H1 (cell line): Measurements from ENCODE around the gene CACNA1E. TPM values are rescaled to one million over a fixed set of nuclear protein-coding genes. Genes with fewer than 3 reads are reported as not detected.

Source experiments
- CTCF ChIA-PET: fragments of 300-600 bp; sonication (Branson Sonifier 250); formaldehyde crosslinking; loops from one replicate; lab custom pipeline; 2021; ENCODE audit not compliant: partially characterized antibody; lab: Charles Lee
- POLR2A ChIA-PET: fragments of 300-600 bp; sonication (Branson Sonifier 250); formaldehyde crosslinking; loops from one replicate; lab custom pipeline; 2021; ENCODE audit warnings: inconsistent platforms; ENCODE audit not compliant: partially characterized antibody; lab: Charles Lee
- DNase-seq, 2 experiments: peaks; one replicate each; pipeline versions ENCODE4 v3.0.0 to v3.0.0-alpha.2; 2010 to 2022; ENCODE audit warnings: low spot score in 2 of 2, low read depth in 1 of 2, mixed read lengths in 1 of 2
- FAIRE-seq: peaks from 2 replicates; lab custom pipeline; 2011; peaks lifted over from hg19 to GRCh38; lab: Jason Lieb, UNC
- H2AFZ ChIP-seq: 2 replicates; pipeline ENCODE4 v1.8.1; 2012; ENCODE audit warnings: low read length, inconsistent platforms
- H2AK5ac ChIP-seq: 2 replicates; pipeline ENCODE4 v1.6.1; 2013; ENCODE audit warnings: low read depth, low read length
- H2BK120ac ChIP-seq: replicated peaks from 2 replicates; pipeline ENCODE3; 2013; ENCODE audit warnings: low read depth, low read length, inconsistent platforms
- H2BK12ac ChIP-seq: 2 replicates; pipeline ENCODE4 v1.6.1; 2013; ENCODE audit warnings: low read depth, low read length
- H2BK15ac ChIP-seq: 2 replicates; pipeline ENCODE4 v1.6.1; 2013; ENCODE audit warnings: low read length
- H2BK20ac ChIP-seq: 2 replicates; pipeline ENCODE4 v1.6.1; 2013; ENCODE audit warnings: low read length
- H2BK5ac ChIP-seq: 2 replicates; pipeline ENCODE4 v1.6.1; 2013; ENCODE audit warnings: low read depth, low read length
- H3K14ac ChIP-seq: 2 replicates; pipeline ENCODE4 v1.6.1; 2013; ENCODE audit warnings: inconsistent platforms; ENCODE audit not compliant: insufficient read length
- H3K18ac ChIP-seq: 2 replicates; pipeline ENCODE4 v1.6.1; 2013; ENCODE audit warnings: low read length; ENCODE audit errors: extremely low read depth
- H3K23ac ChIP-seq: 2 replicates; pipeline ENCODE4 v1.6.1; 2013; ENCODE audit warnings: inconsistent platforms; ENCODE audit not compliant: insufficient read length
- H3K23me2 ChIP-seq: 2 replicates; pipeline ENCODE4 v1.6.1; 2013; ENCODE audit warnings: low read depth, low read length
- H3K27ac ChIP-seq: 2 replicates; pipeline ENCODE4 v1.6.1; 2011; ENCODE audit warnings: low read depth, low read length, inconsistent platforms
- H3K27me3 ChIP-seq, 4 experiments: replicated peaks in 1 of 4; 1 replicate in 1 of 4; 2 replicates in 3 of 4; pipeline versions ENCODE4 v1.6.1 to v1.8.1; 2011 to 2013; ENCODE audit warnings: low read length in 3 of 4, mild to moderate bottlenecking in 3 of 4, inconsistent platforms in 2 of 4, mixed read lengths in 2 of 4, moderate library complexity in 1 of 4; ENCODE audit not compliant: control insufficient read depth in 3 of 4, insufficient read depth in 3 of 4; ENCODE audit errors: extremely low read depth in 1 of 4
- H3K36me3 ChIP-seq, 4 experiments: 2 replicates each; pipeline versions ENCODE4 v1.6.1 to v1.8.1; 2011 to 2013; ENCODE audit warnings: mild to moderate bottlenecking in 4 of 4, low read length in 3 of 4, moderate library complexity in 2 of 4, control low read depth in 1 of 4, inconsistent platforms in 1 of 4; ENCODE audit not compliant: insufficient read depth in 4 of 4, control insufficient read depth in 2 of 4
- H3K4ac ChIP-seq: replicated peaks from 2 replicates; pipeline ENCODE3; 2013; ENCODE audit warnings: low read length, low read depth, mixed read lengths, inconsistent platforms; ENCODE audit not compliant: insufficient read length
- H3K4me1 ChIP-seq, 4 experiments: replicated peaks in 1 of 4; 1 replicate in 1 of 4; 2 replicates in 3 of 4; pipeline versions ENCODE4 v1.6.1 to v1.8.1; 2011 to 2013; ENCODE audit warnings: low read length in 3 of 4, inconsistent platforms in 2 of 4, mixed read lengths in 1 of 4; ENCODE audit not compliant: insufficient read depth in 4 of 4, control insufficient read depth in 3 of 4
- H3K4me2 ChIP-seq, 2 experiments: 2 replicates each; pipeline versions ENCODE4 v1.6.1 to v1.8.1; 2011 to 2013; ENCODE audit warnings: low read depth in 2 of 2, low read length in 2 of 2, control low read depth in 1 of 2, inconsistent platforms in 1 of 2, mild to moderate bottlenecking in 1 of 2; ENCODE audit not compliant: insufficient read depth in 1 of 2
- H3K4me3 ChIP-seq, 4 experiments: fragments of 200-600, 300-600 bp in 1 of 4; sonication (generic), shearing (Covaris generic), sonication (Bioruptor Twin) in 1 of 4; 2 replicates each; pipeline versions ENCODE4 v1.5.1 to v1.8.1; 2011 to 2016; ENCODE audit warnings: low read length in 4 of 4, low read depth in 3 of 4, control low read depth in 2 of 4, inconsistent platforms in 2 of 4, mild to moderate bottlenecking in 2 of 4, mixed read lengths in 1 of 4, moderate library complexity in 1 of 4; ENCODE audit not compliant: insufficient read depth in 2 of 4; ENCODE audit errors: extremely low read depth in 1 of 4
- H3K56ac ChIP-seq: replicated peaks from 2 replicates; pipeline ENCODE3; 2013; ENCODE audit warnings: low read depth, mild to moderate bottlenecking, mixed read lengths, low read length, inconsistent platforms; ENCODE audit not compliant: insufficient read length
- H3K79me1 ChIP-seq: 2 replicates; pipeline ENCODE4 v1.6.1; 2013; ENCODE audit warnings: low read depth, low read length, control low read depth
- H3K79me2 ChIP-seq, 2 experiments: 2 replicates each; pipeline versions ENCODE4 v1.6.1 to v1.8.1; 2012 to 2013; ENCODE audit warnings: low read length in 2 of 2, mild to moderate bottlenecking in 2 of 2, inconsistent platforms in 1 of 2; ENCODE audit not compliant: insufficient read depth in 2 of 2, control insufficient read depth in 1 of 2
- H3K9ac ChIP-seq, 4 experiments: replicated peaks in 1 of 4; 1 replicate in 1 of 4; 2 replicates in 3 of 4; pipeline versions ENCODE4 v1.6.1 to v1.8.1; 2011 to 2013; ENCODE audit warnings: low read depth in 3 of 4, low read length in 3 of 4, control low read depth in 2 of 4, mild to moderate bottlenecking in 2 of 4, moderate library complexity in 2 of 4, inconsistent platforms in 1 of 4; ENCODE audit errors: extremely low read depth in 1 of 4
- H3K9me3 ChIP-seq, 2 experiments: 2 replicates each; pipeline versions ENCODE4 v1.6.1 to v1.8.1; 2012 to 2013; ENCODE audit warnings: mild to moderate bottlenecking in 2 of 2, moderate library complexity in 2 of 2, control low read depth in 1 of 2, inconsistent platforms in 1 of 2, low read depth in 1 of 2, low read length in 1 of 2, mixed read lengths in 1 of 2; ENCODE audit not compliant: insufficient read depth in 2 of 2
- H4K20me1 ChIP-seq, 2 experiments: replicated peaks in 1 of 2; 2 replicates each; pipeline versions ENCODE3 to v1.8.1; 2011 to 2013; ENCODE audit warnings: inconsistent platforms in 2 of 2, low read length in 2 of 2, mild to moderate bottlenecking in 1 of 2; ENCODE audit not compliant: insufficient read depth in 2 of 2, control insufficient read depth in 1 of 2
- H4K5ac ChIP-seq: 2 replicates; pipeline ENCODE4 v1.6.1; 2013; ENCODE audit warnings: low read length, low read depth, mixed read lengths, inconsistent platforms; ENCODE audit not compliant: insufficient read length
- H4K8ac ChIP-seq: 2 replicates; pipeline ENCODE4 v1.8.0; 2013; ENCODE audit warnings: mild to moderate bottlenecking, moderate library complexity, low read length, inconsistent platforms; ENCODE audit not compliant: insufficient read depth; ENCODE audit errors: extremely low read depth
- H4K91ac ChIP-seq: replicated peaks from 2 replicates; pipeline ENCODE3; 2013; ENCODE audit warnings: low read length, mixed read lengths, inconsistent platforms; ENCODE audit not compliant: insufficient read length
- ATF2 ChIP-seq: IDR thresholded peaks from 2 replicates; pipeline ENCODE4 v1.6.1; 2012; ENCODE audit warnings: low read length, inconsistent platforms
- BACH1 ChIP-seq: IDR thresholded peaks from 2 replicates; pipeline ENCODE4 v1.6.1; 2012; ENCODE audit warnings: low read length, improper control_type of control experiment
- CBX8 ChIP-seq: fragments of 300-800, 300-1000 bp; sonication (generic); IDR thresholded peaks from 2 replicates; pipeline ENCODE4 v1.7.1; 2016; ENCODE audit warnings: low read depth, low read length, borderline replicate concordance
- EP300 ChIP-seq, 2 experiments: IDR thresholded peaks; 1 replicate in 1 of 2; 2 replicates in 1 of 2; pipeline ENCODE4 v1.6.1; 2011 to 2012; ENCODE audit warnings: low read depth in 2 of 2, low read length in 2 of 2, mild to moderate bottlenecking in 2 of 2, borderline replicate concordance in 1 of 2, inconsistent platforms in 1 of 2, moderate library complexity in 1 of 2
- HDAC6 ChIP-seq: IDR thresholded peaks from one replicate; pipeline ENCODE4 v1.7.1; 2012; ENCODE audit warnings: low read depth, mild to moderate bottlenecking, inconsistent platforms, low read length, moderate library complexity
- MAFK ChIP-seq: IDR thresholded peaks from 2 replicates; pipeline ENCODE4 v1.6.1; 2012; ENCODE audit warnings: low read depth, mild to moderate bottlenecking, improper control_type of control experiment, low read length
- POLR2AphosphoS5 ChIP-seq: IDR thresholded peaks from 2 replicates; pipeline ENCODE4 v1.6.1; 2011; ENCODE audit warnings: low read depth, low read length
- RAD21 ChIP-seq, 2 experiments: IDR thresholded peaks in 1 of 2; conservative IDR thresholded peaks in 1 of 2; 2 replicates each; pipeline ENCODE4 v1.6.1; 2011; ENCODE audit warnings: low read depth in 2 of 2, low read length in 2 of 2, improper control_type of control experiment in 1 of 2, inconsistent platforms in 1 of 2, mild to moderate bottlenecking in 1 of 2, moderate library complexity in 1 of 2
- SIRT6 ChIP-seq: IDR thresholded peaks from one replicate; pipeline ENCODE4 v1.7.1; 2012; ENCODE audit warnings: low read length, inconsistent platforms
- WGBS, 2 experiments: shearing (Covaris generic) in 1 of 2; methylation state at CpG; one replicate each; pipeline versions ENCODE4 v1.1.6 to v1.1.7; 2013 to 2015; ENCODE audit warnings: low lambda C conversion rate in 2 of 2, mixed read lengths in 2 of 2, inconsistent platforms in 1 of 2, low coverage in 1 of 2, missing lambda C conversion rate in 1 of 2; ENCODE audit not compliant: insufficient replicate concordance in 2 of 2, insufficient coverage in 1 of 2, insufficient read length in 1 of 2; ENCODE audit errors: extremely low coverage in 1 of 2, missing lambda C conversion rate in 1 of 2; 5-methylcytosine and 5-hydroxymethylcytosine counted together
- polyA plus RNA-seq, 7 experiments: library from polyadenylated mRNA; depleted of rRNA in 3 of 7; stranded (reverse) in 5 of 7; unstranded in 2 of 7; fragments of >200 nt in 5 of 7; fragments of 200-250 nt in 2 of 7; gene quantifications; 1 replicate in 5 of 7; 2 replicates in 1 of 7; 4 replicates in 1 of 7; pipeline versions ENCODE4 v1.2.1 to v1.2.3, GENCODE V29; 2011 to 2013; ENCODE audit warnings: missing spikeins in 2 of 7, mixed read lengths in 2 of 7
- total RNA-seq: library from RNA; stranded (reverse); fragmentation: NEBNext Ultra II Directional; extraction: Animal tissue kit (Norgen Biotek cat#: 25700); gene quantifications from 2 replicates; pipeline ENCODE4 v1.2.1, GENCODE V29; 2021

Gene CACNA1E
- total and polyA plus RNA-seq, 2 of the 8 experiments (the other 6 are each of a cell fraction or from before 2014, with no cell fraction given): 0.98 to 1.3 TPM

DNA sequence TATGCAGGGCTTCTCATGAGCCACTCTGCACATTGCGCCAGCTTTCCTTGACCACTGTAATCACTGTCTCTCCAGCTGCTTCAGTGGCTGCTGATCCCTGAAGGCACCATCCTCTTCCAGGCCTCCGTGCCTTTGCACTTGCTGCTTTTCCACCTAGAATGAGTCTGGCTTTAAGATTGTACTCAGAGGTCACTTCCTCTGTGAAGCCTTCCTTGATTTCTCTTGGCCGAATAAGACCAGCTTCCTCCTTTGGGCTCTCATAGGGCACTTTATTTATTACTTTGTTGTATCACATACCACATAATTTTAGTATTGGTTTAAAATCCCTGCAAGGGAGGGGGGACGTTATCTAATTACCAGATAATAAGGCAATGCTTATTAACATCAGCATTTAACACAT lies 10.6 kb downstream of the CACNA1E start:
- POLR2A ChIA-PET: interaction anchor here (1.2 kb wide), 1 partner anchor 12 kb away, joined by 3 read pairs; no protein-coding TSS in a partner anchor
- no peak overlapping the region for H2AK5ac ChIP-seq
- H2BK15ac ChIP-seq: no peak overlapping the region
- 84% methylated on average over 4 of the region's 4 CpGs; no CpG with 5 or more reads in 1 of the 2 experiments for WGBS, 2 experiments
- H3K36me3 ChIP-seq: no peaks in the 10 kb centered on the region
- no peak overlapping the region for H3K4me3 ChIP-seq
- H3K27ac ChIP-seq: no peak overlapping the region
- no peak overlapping the region for H2BK120ac ChIP-seq
- TF ChIP-seq SIRT6 (no peak), HDAC6 (no peak), MAFK (no peak), EP300 (IDR thresholded peaks at IDR 0.05; ENCODE audit: borderline replicate concordance in 1 of 2, low read depth in 2 of 2, low read length in 2 of 2) (no peak), BACH1 (no peak), ATF2 (no peak), RAD21 (IDR thresholded peaks at IDR 0.05 in 1 of 2, conservative IDR thresholded peaks at IDR 0.05 in 1 of 2; ENCODE audit: low read depth in 2 of 2, low read length in 2 of 2) (no peak), CBX8 (no peak), POLR2AphosphoS5 (no peak)
- H3K79me1 ChIP-seq: no peaks in the 10 kb centered on the region
- no peak overlapping the region for H3K56ac ChIP-seq
- no peaks in the 10 kb centered on the region for H3K9me3 ChIP-seq
- CTCF ChIA-PET: interaction anchor here (0.6 to 4.8 kb wide), 9 partner anchors 9 to 566 kb away, joined by 3 to 32 read pairs (median 4); no protein-coding TSS in a partner anchor
- H2BK12ac ChIP-seq: no peak overlapping the region
- no peak overlapping the region for H2AFZ ChIP-seq
- no peak overlapping the region for H2BK20ac ChIP-seq
- H3K4me2 ChIP-seq: no peak overlapping the region
- no peak overlapping the region for H4K5ac ChIP-seq
- H4K91ac ChIP-seq: no peak overlapping the region
- DNase-seq (no peak), FAIRE-seq (no peak)
- no peak overlapping the region for H3K18ac ChIP-seq
- no peak overlapping the region for H3K14ac ChIP-seq
- H2BK5ac ChIP-seq: no peak overlapping the region
- H4K8ac ChIP-seq: no peak overlapping the region
- no peaks in the 10 kb centered on the region for H3K4me1 ChIP-seq
- no peaks in the 10 kb centered on the region for H3K23me2 ChIP-seq
- H3K27me3 ChIP-seq: no peaks in the 10 kb centered on the region; a peak in 1 of 7 replicates
- no peak overlapping the region for H3K23ac ChIP-seq
- no peaks in the 10 kb centered on the region for H4K20me1 ChIP-seq
- H3K79me2 ChIP-seq: no peaks in the 10 kb centered on the region
- H3K9ac ChIP-seq: no peak overlapping the region
- no peak overlapping the region for H3K4ac ChIP-seq
